Naive B cell (primary cell): ENCODE results near the gene SMAD3. TPM values are rescaled to one million over a fixed set of nuclear protein-coding genes. Genes with fewer than 3 reads are reported as not detected.

Experiments
- ATAC-seq, 2 donors: fragments of 150-1000 bp; cut with Tn5 transposase; 2 replicates each; pipeline ENCODE4 v1.10.0; 2021; ENCODE audit warnings: low read depth in 2 of 2, mild to moderate bottlenecking in 2 of 2, moderate library complexity in 2 of 2
- DNase-seq: peaks from one replicate; pipeline ENCODE4 v3.0.0; 2022
- H3K27ac Mint-ChIP-seq, 6 donors: one replicate each; pipeline ENCODE4 v1.8.0; 2020 to 2022; ENCODE audit warnings: mild to moderate bottlenecking in 6 of 6, mixed read lengths in 6 of 6, moderate library complexity in 5 of 6, inconsistent platforms in 2 of 6
- H3K27me3 Mint-ChIP-seq, 3 donors: one replicate each; pipeline ENCODE4 v1.8.0; 2021 to 2022; ENCODE audit warnings: mixed read lengths in 3 of 3, mild to moderate bottlenecking in 1 of 3
- H3K36me3 Mint-ChIP-seq, 2 donors: one replicate each; pipeline ENCODE4 v1.8.0; 2020 to 2022; ENCODE audit warnings: mixed read lengths in 2 of 2, inconsistent platforms in 1 of 2, mild to moderate bottlenecking in 1 of 2
- H3K4me1 Mint-ChIP-seq, 3 donors: one replicate each; pipeline ENCODE4 v1.8.0; 2020 to 2022; ENCODE audit warnings: mixed read lengths in 3 of 3, inconsistent platforms in 1 of 3, mild to moderate bottlenecking in 1 of 3, moderate library complexity in 1 of 3
- H3K4me3 Mint-ChIP-seq, 8 donors: one replicate each; pipeline ENCODE4 v1.8.0; 2020 to 2022; ENCODE audit warnings: mild to moderate bottlenecking in 8 of 8, mixed read lengths in 8 of 8, moderate library complexity in 8 of 8, inconsistent platforms in 2 of 8
- H3K9me3 Mint-ChIP-seq, 7 donors: one replicate each; pipeline ENCODE4 v1.8.0; 2020 to 2022; ENCODE audit warnings: mixed read lengths in 7 of 7, mild to moderate bottlenecking in 5 of 7, inconsistent platforms in 2 of 7, moderate library complexity in 1 of 7
- polyA plus RNA-seq, 6 donors: library from polyadenylated mRNA; unstranded; fragments of 300-500 nt; fragmentation: Illumina TruSeq; gene quantifications; one replicate each; pipeline ENCODE4 v1.2.3, GENCODE V29; 2021; ENCODE audit warnings: low read depth in 6 of 6

SMAD3 gene
- polyA plus RNA-seq, 6 donors from 2014 or later = 34.7 to 68.7 (median 38.0) TPM

DNA sequence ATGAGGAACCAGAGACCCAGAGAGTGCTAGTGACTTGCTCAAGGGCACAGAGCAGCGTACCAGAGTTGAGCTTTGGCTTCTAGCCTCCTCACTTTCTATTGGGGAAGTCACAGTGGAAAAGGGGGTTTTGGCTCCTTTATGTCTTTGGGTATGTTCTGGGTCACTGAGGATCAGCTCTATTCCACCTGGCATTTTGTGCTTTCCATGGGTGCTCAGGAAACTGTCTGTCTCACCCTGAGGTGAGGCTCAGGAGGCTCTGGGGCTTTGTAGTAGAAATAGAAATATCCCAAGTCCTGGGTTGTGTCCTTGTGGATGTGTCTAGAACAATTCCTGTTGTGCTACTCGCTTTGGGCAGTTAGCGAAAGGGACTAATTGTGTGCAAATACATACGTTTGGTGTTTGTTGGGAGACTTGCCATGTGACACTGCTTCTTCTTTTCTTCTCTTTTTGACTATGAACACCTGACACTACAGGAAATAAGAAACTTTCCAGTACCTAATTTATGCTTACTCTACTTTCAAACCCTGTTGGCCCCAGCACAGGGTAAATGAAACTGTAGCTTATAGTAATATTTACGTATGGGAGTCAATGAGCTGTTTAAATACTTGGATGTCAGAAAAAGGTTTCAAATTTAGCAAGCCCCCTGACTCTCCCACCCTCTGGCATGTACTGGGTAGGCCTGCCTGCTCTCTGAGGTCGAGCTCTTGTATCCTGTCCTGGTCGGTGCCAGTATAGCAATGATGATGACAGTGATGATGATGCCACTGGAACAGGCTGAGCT, 35.6 kb downstream of the SMAD3 start:
- peak; percentile 84 to 86 for ATAC-seq
- Mint-ChIP-seq H3K4me3 (no peak overlapping the region), H3K9me3 (no peaks in the 10 kb centered on the region), H3K27ac (no peak overlapping the region), H3K4me1 (peaks cover 36 to 43% (median 38%) of the 10 kb centered on the region in 3 donors), H3K27me3 (no peaks in the 10 kb centered on the region), H3K36me3 (peaks cover 4 to 13% of the 10 kb centered on the region in 2 donors)
- DNase-seq = peak; percentile 82

DNA sequence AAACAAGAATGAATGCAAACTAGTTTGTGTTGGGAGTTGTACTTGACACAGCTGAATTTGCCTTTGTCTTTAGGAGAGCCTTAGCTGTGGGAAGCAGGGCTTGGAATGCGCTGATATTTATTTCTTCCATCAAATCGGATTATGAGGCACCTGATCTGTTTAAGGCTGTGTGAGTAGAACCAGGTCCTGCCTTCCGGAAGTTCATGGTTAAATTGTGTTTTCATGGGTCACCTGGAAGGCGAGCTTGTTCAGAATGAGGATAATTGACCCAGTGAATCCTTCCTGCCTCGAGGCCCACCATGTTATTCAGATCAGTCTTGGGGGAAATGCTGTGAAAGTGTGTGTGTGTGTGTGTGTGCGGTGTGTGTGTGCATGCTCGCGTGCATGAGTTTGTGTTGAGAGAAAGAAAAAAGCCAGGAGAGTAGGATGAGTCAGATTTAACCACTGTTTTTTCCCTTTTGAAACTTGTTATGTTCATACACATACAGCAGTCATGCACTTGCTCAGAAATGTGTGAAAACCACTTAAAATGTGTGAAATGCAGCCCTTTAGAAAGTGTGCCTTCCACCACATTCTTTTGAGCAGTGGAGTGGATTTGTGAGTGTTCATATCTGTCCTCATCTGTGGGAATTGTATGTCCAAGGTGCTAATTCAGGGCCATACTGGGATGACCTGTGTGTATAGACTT, 36.7 kb downstream of the SMAD3 start:
- Mint-ChIP-seq H3K4me1 (peaks cover 26 to 38% (median 33%) of the 10 kb centered on the region in 3 donors), H3K36me3 (peaks cover 8 to 22% of the 10 kb centered on the region in 2 donors), H3K9me3 (no peaks in the 10 kb centered on the region), H3K27ac (no peak overlapping the region), H3K4me3 (no peak overlapping the region), H3K27me3 (no peaks in the 10 kb centered on the region)
- DNase-seq = no peak
- no peak for ATAC-seq

GRCh38 chr15:67102599-67102929, 37.2 kb downstream of the SMAD3 start:
- peaks cover 8 to 17% of the 10 kb centered on the region in 2 donors for H3K36me3 Mint-ChIP-seq
- peaks cover 21 to 33% (median 27%) of the 10 kb centered on the region in 3 donors for H3K4me1 Mint-ChIP-seq
- H3K4me3 Mint-ChIP-seq = no peak overlapping the region
- H3K27me3 Mint-ChIP-seq = no peaks in the 10 kb centered on the region
- no peak overlapping the region for H3K27ac Mint-ChIP-seq
- DNase-seq (no peak), ATAC-seq (no peak)
- H3K9me3 Mint-ChIP-seq = no peaks in the 10 kb centered on the region

DNA sequence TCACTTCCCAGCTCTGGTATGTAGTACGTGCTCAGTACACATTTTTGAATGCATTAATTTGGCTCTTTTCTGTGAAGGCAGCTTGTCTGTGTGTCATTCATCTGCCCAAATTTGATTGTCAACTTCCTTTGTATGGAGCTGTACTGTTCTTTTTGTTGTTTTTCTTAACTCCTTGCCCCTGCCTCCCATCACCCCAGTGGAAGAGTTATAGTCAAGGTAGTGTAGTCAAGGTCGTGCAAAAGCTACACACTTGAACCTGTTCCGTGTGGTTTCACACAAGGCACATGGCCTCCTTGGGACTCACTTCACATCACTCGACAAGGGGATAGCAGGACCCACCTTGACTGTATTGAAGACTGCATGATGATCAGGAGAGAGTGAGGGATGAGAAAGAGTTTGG, 37.6 kb downstream of the SMAD3 start:
- H3K4me3 Mint-ChIP-seq = peak overlapping the region in 1 of 8 donors; percentile 60
- DNase-seq = no peak

GRCh38 chr15:67103432-67103831, 38.0 kb downstream of the SMAD3 start:
- Mint-ChIP-seq H3K36me3 (peaks cover 8 to 14% of the 10 kb centered on the region in 2 donors), H3K27ac (no peak overlapping the region), H3K4me1 (peaks cover 12 to 31% (median 19%) of the 10 kb centered on the region in 3 donors)

More for the DNA sequence above, 37.6 kb downstream of the SMAD3 start:
- Mint-ChIP-seq H3K27ac (no peak overlapping the region), H3K27me3 (no peaks in the 10 kb centered on the region), H3K4me1 (peaks cover 16 to 31% (median 23%) of the 10 kb centered on the region in 3 donors), H3K36me3 (peaks cover 8 to 14% of the 10 kb centered on the region in 2 donors), H3K9me3 (no peaks in the 10 kb centered on the region)
- ATAC-seq = no peak

GRCh38 chr15:67103869-67104268, 38.5 kb downstream of the SMAD3 start:
- Mint-ChIP-seq H3K9me3 (no peaks in the 10 kb centered on the region), H3K4me1 (peaks cover 8 to 31% (median 14%) of the 10 kb centered on the region in 3 donors), H3K36me3 (peaks cover 11 to 14% of the 10 kb centered on the region in 2 donors), H3K27ac (no peak overlapping the region), H3K27me3 (no peaks in the 10 kb centered on the region), H3K4me3 (peak overlapping the region in 4 of 8 donors; percentile 66 to 83 (median 79))
- DNase-seq (no peak), ATAC-seq (no peak)

More at GRCh38 chr15:67103432-67103831, 38.0 kb downstream of the SMAD3 start:
- ATAC-seq = no peak
- no peak for DNase-seq
- H3K4me3 Mint-ChIP-seq = peak overlapping the region in 4 of 8 donors; percentile 66 to 83 (median 79)
- H3K9me3 Mint-ChIP-seq = no peaks in the 10 kb centered on the region
- H3K27me3 Mint-ChIP-seq = no peaks in the 10 kb centered on the region

DNA sequence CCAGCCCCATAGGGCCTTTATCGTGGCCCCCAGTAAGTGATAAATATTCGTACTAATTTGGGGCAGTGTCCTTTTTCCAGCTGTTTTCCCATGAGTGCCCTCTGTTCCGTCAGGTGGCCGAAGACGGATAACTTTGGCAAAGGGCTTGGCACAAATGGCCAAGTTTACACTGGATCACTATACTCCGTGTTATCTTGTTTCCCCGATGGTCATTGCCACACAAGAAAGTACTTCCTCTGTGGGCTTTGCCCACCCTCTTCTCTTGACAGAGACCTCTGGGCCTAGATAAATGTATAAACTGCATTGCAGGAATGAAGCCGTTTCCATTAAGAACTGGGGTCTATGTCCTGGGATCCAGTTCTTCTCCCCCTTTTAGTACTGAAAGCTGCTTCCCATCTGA, 39.1 kb downstream of the SMAD3 start:
- Mint-ChIP-seq H3K9me3 (no peaks in the 10 kb centered on the region), H3K4me3 (peak overlapping the region in 4 of 8 donors; percentile 66 to 83 (median 79)), H3K36me3 (peaks cover 11 to 14% of the 10 kb centered on the region in 2 donors), H3K4me1 (peaks cover 1 to 31% (median 8%) of the 10 kb centered on the region in 3 donors), H3K27me3 (no peaks in the 10 kb centered on the region), H3K27ac (no peak overlapping the region)
- ATAC-seq = no peak
- no peak for DNase-seq

DNA sequence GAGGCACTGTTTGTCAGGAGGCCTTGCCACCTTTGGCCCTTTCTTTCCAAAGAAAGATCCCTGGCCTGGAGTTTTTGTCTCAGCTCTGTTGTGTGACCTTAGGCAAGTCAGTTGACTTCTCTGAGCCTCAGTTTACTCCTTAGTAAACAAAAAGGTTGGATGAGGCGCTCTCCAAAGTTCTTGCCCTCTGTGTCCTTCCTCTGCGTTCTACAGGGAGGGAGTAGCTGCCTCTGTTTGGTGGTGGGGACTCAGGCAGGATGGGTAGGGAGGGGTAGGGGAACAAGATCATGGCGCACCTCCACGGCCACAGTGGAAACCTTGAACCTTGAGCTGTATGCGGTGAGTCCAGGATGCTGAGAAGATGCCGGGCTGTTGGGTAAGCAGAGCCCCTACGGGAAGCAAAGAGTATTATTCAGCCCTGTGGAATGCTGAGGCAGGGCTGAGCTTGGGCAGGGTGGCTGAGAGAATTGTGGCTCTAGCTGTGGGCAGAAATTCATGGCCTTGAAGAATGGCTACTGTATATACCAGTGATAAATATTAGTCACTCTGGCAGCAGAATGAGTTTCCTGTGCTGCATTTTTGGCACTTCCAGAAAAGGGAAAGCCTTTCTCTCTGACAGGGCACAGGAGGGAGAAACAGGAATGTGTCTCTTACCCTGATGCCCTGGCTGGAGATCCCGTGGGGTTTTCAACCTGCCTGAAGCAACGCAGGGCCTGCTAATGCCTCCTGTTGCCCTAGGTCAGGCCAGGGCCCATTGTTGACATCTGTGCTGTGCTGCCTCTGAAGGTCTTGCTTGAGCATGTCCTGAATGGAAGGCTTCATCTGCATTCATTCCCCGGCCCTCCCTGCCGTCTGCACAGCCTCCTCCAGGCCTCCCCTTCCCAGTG, 39.9 kb downstream of the SMAD3 start:
- Mint-ChIP-seq H3K27ac (peak overlapping the region in 4 of 6 donors; percentile 34 to 96 (median 92)), H3K9me3 (no peaks in the 10 kb centered on the region), H3K36me3 (peaks cover 11 to 14% of the 10 kb centered on the region in 2 donors), H3K4me1 (peaks cover 0 to 38% (median under 1%) of the 10 kb centered on the region in 3 donors), H3K4me3 (peak overlapping the region in 5 of 8 donors; percentile 49 to 83 (median 74)), H3K27me3 (no peaks in the 10 kb centered on the region)
- DNase-seq (no peak), ATAC-seq (no peak)

DNA sequence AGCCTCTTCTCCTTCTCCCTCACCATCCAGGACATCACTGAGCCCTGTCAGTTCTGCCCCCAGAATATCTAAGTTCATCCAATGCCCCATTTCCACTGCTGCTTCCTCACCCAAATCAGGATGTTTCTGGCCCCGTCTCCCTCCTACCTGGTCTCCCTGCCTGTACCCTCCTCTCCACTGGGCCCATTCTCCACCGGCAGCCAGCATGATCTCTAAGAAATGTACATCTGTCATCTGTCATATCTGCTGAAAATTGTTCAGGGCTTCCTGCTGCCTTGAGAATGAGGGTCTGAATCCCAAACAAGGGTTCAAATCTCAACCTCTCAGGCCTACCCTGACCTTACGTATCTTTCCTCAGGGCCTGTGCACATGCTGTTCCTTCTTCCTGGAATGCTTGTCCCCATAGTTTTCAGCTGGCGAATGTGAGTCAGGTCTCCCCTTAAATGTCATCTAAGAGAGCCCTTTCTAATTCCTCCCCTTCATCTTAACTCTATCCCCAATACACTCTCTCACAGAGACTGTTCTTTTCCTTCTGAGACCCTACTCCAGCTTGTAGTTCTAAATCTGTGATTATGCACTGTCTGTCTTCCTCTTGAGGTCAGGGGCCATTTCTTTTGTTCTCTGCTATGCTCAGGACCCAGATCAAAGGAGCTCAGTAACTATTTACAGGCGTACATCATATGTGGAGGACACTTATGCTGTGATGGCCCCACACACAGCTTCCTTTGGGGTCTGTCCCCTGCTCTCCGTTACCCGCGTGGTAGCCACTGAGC, 40.8 kb downstream of the SMAD3 start:
- peaks cover 0 to 3% (median 0%) of the 10 kb centered on the region in 7 donors for H3K9me3 Mint-ChIP-seq
- H3K27ac Mint-ChIP-seq = peak overlapping the region in 4 of 6 donors; percentile 34 to 96 (median 93)
- DNase-seq (no peak), ATAC-seq (no peak)
- peak overlapping the region in 6 of 8 donors; percentile 15 to 74 (median 56) for H3K4me3 Mint-ChIP-seq
- H3K36me3 Mint-ChIP-seq = peaks cover 11 to 14% of the 10 kb centered on the region in 2 donors
- peaks cover 0 to 44% (median 0%) of the 10 kb centered on the region in 3 donors for H3K4me1 Mint-ChIP-seq
- no peaks in the 10 kb centered on the region for H3K27me3 Mint-ChIP-seq

GRCh38 chr15:67106764-67107013, 41.3 kb downstream of the SMAD3 start:
- Mint-ChIP-seq H3K4me3 (peak overlapping the region in 5 of 8 donors; percentile 15 to 74 (median 62)), H3K36me3 (peaks cover 11 to 14% of the 10 kb centered on the region in 2 donors), H3K27me3 (no peaks in the 10 kb centered on the region), H3K4me1 (peaks cover 0 to 45% (median 0%) of the 10 kb centered on the region in 3 donors), H3K9me3 (peaks cover 0 to 8% (median 2%) of the 10 kb centered on the region in 7 donors), H3K27ac (peak overlapping the region in 4 of 6 donors; percentile 34 to 96 (median 93))
- DNase-seq (no peak), ATAC-seq (no peak)

- H3K4me1 Mint-ChIP-seq = peaks cover 0 to 45% (median under 1%) of the 10 kb centered on the region in 3 donors
- H3K36me3 Mint-ChIP-seq = peaks cover 11 to 14% of the 10 kb centered on the region in 2 donors
- peak overlapping the region in 4 of 6 donors; percentile 73 to 100 (median 91) for H3K27ac Mint-ChIP-seq
- H3K9me3 Mint-ChIP-seq = peaks cover 0 to 8% (median 2%) of the 10 kb centered on the region in 7 donors
- peak overlapping the region in 3 of 8 donors; percentile 23 to 83 (median 38) for H3K4me3 Mint-ChIP-seq
- ATAC-seq = no peak
- DNase-seq = no peak
- no peaks in the 10 kb centered on the region for H3K27me3 Mint-ChIP-seq
These were observed 41.8 kb downstream of the SMAD3 start for GRCh38 chr15:67107014-67107812.
